Ovary (tissue), 3 donors: ENCODE measurements around the gene HS6ST3.

Source experiments
- CTCF ChIP-seq, 3 donors: fragments of 450-650 bp in 2 of 3; fragments of 200-600 bp in 1 of 3; IDR thresholded peaks; one replicate each; pipeline versions ENCODE4 v1.5.1 to v1.8.0; 2016 to 2022; ENCODE audit warnings: antibody characterized with exemption in 3 of 3, mild to moderate bottlenecking in 1 of 3
- POLR2A ChIP-seq: fragments of 450-650 bp; IDR thresholded peaks from one replicate; pipeline ENCODE4 v1.6.1; 2017; ENCODE audit warnings: antibody characterized with exemption, mild to moderate bottlenecking, moderate library complexity
- donor health status: DM: no; HTN: no; CAD: no.

DNA sequence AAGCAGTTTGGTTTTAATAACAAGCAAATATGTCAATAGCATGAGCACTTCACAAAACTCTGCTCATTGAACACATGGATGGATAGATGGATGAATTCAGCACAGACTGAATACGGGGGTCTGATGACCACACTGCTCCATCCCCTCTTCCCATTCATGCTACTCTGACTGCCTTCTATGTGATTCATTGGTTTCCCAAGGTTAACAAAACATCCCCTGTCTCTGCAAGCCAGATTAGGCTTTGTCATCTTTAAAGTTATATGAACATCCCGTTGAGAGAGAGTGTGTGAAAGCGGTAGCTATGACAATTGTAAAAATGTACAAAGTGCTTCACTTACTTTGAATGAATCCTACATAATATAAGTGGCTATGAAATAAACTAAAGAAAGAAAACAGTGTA is 651.9 kb downstream of the HS6ST3 start:
- TF ChIP-seq POLR2A (no peak), CTCF (IDR thresholded peaks at IDR 0.05) (no peak)
